UCSD-AML1 (cell line): Measurements from ENCODE around the gene SEMA3A.

Experiments
- DNase-seq: peaks from one replicate; lab custom pipeline; 2025; ENCODE audit not compliant: unreplicated experiment; lab: John Stamatoyannopoulos, UW

SEMA3A gene

DNA sequence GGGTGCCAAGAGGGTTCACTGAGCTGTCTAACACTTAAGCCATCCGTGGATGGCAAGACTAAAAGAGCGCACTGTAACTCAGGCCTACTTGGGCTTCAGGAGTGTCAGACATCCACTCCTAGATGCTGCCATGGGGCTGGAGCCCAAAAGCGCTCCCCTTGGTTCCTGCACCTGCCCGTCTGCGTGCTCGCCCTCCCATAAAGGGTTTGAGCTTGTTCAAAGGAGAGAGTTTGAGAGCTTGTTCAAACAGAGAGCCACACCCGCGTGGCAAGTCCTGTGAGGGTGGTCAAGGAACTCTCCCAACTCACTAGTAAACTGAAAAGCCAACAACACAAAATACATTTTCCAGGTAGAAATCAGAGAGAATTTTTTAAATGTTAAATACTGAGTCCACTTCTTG is 256.7 kb downstream of the SEMA3A start:
- no peak for DNase-seq

- peak; percentile 22 for DNase-seq
These were observed 258.4 kb downstream of the SEMA3A start for GRCh38 chr7:83936056-83936708.

DNA sequence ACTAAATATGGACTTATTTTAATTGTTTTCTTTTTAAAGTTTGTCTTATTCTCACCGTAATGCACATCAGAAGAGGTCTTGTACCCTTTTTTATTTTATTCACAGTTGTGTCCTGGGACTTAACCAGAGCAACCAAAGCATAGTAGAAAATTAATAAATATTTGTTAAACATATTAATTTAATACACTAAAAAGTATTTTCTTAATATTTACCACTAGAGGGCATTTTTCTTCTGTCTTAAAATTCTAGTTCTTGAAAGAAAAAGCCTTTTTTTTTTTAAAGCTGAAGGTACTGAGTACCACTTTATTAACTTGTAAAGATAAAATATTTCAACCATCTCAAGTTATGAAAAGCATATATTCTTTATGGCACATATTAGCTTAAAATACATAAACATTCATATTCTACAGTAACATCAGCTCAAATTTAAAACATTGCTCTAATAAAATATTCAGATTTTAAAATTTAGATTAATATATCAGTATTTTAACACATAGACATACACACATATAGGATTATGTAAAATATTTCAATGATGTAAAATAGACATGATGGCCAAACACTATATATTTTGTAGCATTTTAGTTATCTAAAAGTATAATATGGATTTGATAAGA is 260.4 kb downstream of the SEMA3A start:
- no peak for DNase-seq

DNA sequence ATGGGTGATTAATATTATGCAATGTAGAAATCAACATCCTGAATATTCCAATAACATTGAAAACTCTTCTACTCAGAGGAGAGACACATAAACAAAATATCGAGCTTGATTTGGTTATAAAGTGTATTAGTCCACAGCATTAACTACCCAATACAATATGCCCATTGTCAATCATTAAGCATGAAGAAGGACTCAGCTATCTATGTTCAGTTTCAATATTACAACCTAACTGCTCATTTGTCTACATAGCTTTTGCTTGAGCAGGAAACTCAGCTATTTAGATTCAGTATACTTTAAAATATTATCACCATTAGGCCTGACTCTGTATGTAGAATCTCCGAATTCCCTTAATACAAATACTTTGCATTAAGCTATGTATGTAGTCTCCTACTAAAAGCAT is 262.6 kb downstream of the SEMA3A start:
- no peak for DNase-seq

DNA sequence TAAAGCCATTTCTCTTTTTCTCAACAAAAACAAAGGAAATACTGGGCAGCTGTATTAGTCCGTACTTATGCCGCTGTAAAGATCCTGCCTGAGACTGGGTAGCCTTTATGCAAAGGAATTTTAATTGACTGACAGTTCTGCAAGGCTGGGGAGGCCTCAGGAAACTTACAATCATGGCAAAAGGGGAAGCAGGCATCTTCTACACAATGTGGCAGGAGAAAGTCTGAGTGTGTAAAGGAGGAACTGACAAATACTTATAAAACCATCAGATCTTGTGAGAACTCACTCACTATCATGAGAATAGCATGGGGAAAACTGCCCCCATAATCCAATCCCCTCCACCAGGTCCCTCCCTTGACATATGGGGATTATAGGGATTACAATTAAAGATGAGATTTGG is 264.3 kb downstream of the SEMA3A start:
- peak; percentile 2 for DNase-seq

GRCh38 chr7:83925860-83926259 is 268.7 kb downstream of the SEMA3A start:
- no peak for DNase-seq

GRCh38 chr7:83921941-83922607 is 272.5 kb downstream of the SEMA3A start:
- DNase-seq, result no peak

- DNase-seq, result no peak
These were observed 273.2 kb downstream of the SEMA3A start for GRCh38 chr7:83921271-83921940.

DNA sequence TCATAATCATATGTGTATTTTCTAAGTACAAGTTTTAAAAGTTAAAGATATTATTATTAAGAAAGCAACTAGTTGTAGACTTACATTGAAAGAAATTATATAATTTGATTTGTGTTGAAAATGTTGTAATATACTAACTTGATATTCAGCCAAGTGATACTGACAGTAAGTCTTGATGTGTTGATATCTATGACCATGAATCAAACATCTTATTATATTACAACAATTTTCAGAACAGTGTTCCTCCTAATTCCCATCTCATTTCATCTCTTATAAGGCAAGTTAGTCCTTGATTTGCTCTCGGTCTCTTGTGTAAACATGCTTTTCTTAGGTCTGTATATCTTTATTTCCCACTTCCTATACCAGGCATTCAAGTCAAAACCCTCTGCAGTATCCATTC is 276.4 kb downstream of the SEMA3A start:
- DNase-seq, result no peak

- DNase-seq, result no peak
These were observed 281.4 kb downstream of the SEMA3A start for GRCh38 chr7:83913174-83913573.

GRCh38 chr7:83908526-83908925 is 286.1 kb downstream of the SEMA3A start:
- DNase-seq, result no peak
